K562 (cell line): ENCODE measurements around the gene BANP. TPM values are rescaled to one million over a fixed set of nuclear protein-coding genes. Genes with fewer than 3 reads are reported as not detected.

Experiments
- ATAC-seq: fragments of 200-7000 bp; cut with Tn5 transposase; 3 replicates; pipeline ENCODE4 v1.9.1; 2020; ENCODE audit warnings: moderate library complexity
- BruUV-seq: library from RNA; stranded (reverse); fragments of 400-500 nt; replicated peaks from 2 replicates; lab custom pipeline; 2021; lab: Mats Ljungman, UMichigan
- CTCF ChIA-PET: fragments of 300-600 bp; formaldehyde crosslinking; extraction: SDS; loops from one replicate; lab custom pipeline; 2021; ENCODE audit warnings: low intra/inter-chr PET ratio; lab: Yijun Ruan, JAX
- POLR2A ChIA-PET: fragments of 300-600, 350-650 bp; sonication (Branson Sonifier 250); formaldehyde crosslinking; extraction: SDS; loops from one replicate; lab custom pipeline; 2021; ENCODE audit warnings: antibody characterized with exemption, inconsistent platforms; lab: Yijun Ruan, JAX
- DNase-seq, 4 experiments: peaks; one replicate each; pipeline versions ENCODE4 v3.0.0 to v3.0.0-alpha.2; 2011 to 2018; ENCODE audit warnings: low spot score in 3 of 4, mixed read lengths in 3 of 4; ENCODE audit errors: extremely low read depth in 1 of 4
- FAIRE-seq: peaks from 2 replicates; lab custom pipeline; 2011; peaks lifted over from hg19 to GRCh38; lab: Jason Lieb, UNC
- H2AFZ ChIP-seq: 2 replicates; pipeline ENCODE4 v1.6.0; 2011; ENCODE audit warnings: low read depth, low read length, control low read depth, inconsistent platforms
- H3K27ac ChIP-seq: fragments of 200-600 bp; 3 replicates; pipeline ENCODE4 v1.8.0; 2011; ENCODE audit warnings: low read depth, mild to moderate bottlenecking, control low read depth, inconsistent platforms, low read length, moderate library complexity, mixed read lengths; ENCODE audit errors: extremely low read depth
- H3K27me3 ChIP-seq, 2 experiments: fragments of 300-600 bp in 1 of 2; 2 replicates in 1 of 2; 3 replicates in 1 of 2; pipeline versions ENCODE4 v1.6.0 to v1.8.0; 2011; ENCODE audit warnings: inconsistent platforms in 2 of 2, low read length in 2 of 2, mild to moderate bottlenecking in 1 of 2, mixed read lengths in 1 of 2, moderate library complexity in 1 of 2; ENCODE audit not compliant: control insufficient read depth in 2 of 2, insufficient read depth in 2 of 2
- H3K36me3 ChIP-seq: fragments of 300-600 bp; 3 replicates; pipeline ENCODE4 v1.8.0; 2011; ENCODE audit warnings: mild to moderate bottlenecking, low read length, inconsistent platforms; ENCODE audit not compliant: control insufficient read depth, insufficient read depth
- H3K4me1 ChIP-seq, 2 experiments: fragments of 200-600 bp in 1 of 2; replicated peaks in 1 of 2; 2 replicates in 1 of 2; 3 replicates in 1 of 2; pipeline versions ENCODE4 v1.5.1 to v1.8.0; 2011; ENCODE audit warnings: inconsistent platforms in 2 of 2, low read length in 2 of 2, mild to moderate bottlenecking in 1 of 2, mixed read lengths in 1 of 2, moderate library complexity in 1 of 2; ENCODE audit not compliant: control insufficient read depth in 2 of 2, insufficient read depth in 2 of 2
- H3K4me2 ChIP-seq: 2 replicates; pipeline ENCODE4 v1.6.1; 2011; ENCODE audit warnings: low read length, control low read depth, inconsistent platforms, mixed read lengths; ENCODE audit not compliant: insufficient read depth
- H3K4me3 ChIP-seq: fragments of 200-600 bp; sonication (generic), shearing (Covaris generic); 2 replicates; pipeline ENCODE4 v1.5.1; 2016; ENCODE audit warnings: control low read depth, inconsistent platforms
- H3K79me2 ChIP-seq: fragments of 200-600 bp; 3 replicates; pipeline ENCODE4 v1.8.0; 2011; ENCODE audit warnings: low read length, inconsistent platforms; ENCODE audit not compliant: control insufficient read depth, insufficient read depth
- H3K9ac ChIP-seq, 2 experiments: 2 replicates each; pipeline versions ENCODE4 v1.6.0 to v1.6.1; 2011; ENCODE audit warnings: low read depth in 2 of 2, low read length in 2 of 2, control low read depth in 1 of 2, inconsistent platforms in 1 of 2, mild to moderate bottlenecking in 1 of 2, mixed read lengths in 1 of 2; ENCODE audit not compliant: insufficient read depth in 1 of 2
- H3K9me1 ChIP-seq: one replicate; pipeline ENCODE4 v1.6.0; 2011; ENCODE audit warnings: inconsistent platforms, mild to moderate bottlenecking, low read length, moderate library complexity; ENCODE audit not compliant: control insufficient read depth, insufficient read depth
- H3K9me3 ChIP-seq: replicated peaks from 2 replicates; pipeline ENCODE4 v1.5.1; 2011; ENCODE audit warnings: low read depth, low read length, inconsistent platforms; ENCODE audit not compliant: control insufficient read depth, insufficient read depth
- H4K20me1 ChIP-seq: replicated peaks from 2 replicates; pipeline ENCODE4 v1.6.1; 2011; ENCODE audit warnings: low read length, inconsistent platforms, mixed read lengths; ENCODE audit not compliant: control insufficient read depth, insufficient read depth
- C11orf30 ChIP-seq: fragments of 450-650 bp; IDR thresholded peaks from 2 replicates; pipeline ENCODE4 v1.6.1; 2016; ENCODE audit warnings: low read depth, mild to moderate bottlenecking
- FOSL1 ChIP-seq: fragments of 200-800 bp; sonication (Bioruptor generic); conservative IDR thresholded peaks from 2 replicates; pipeline ENCODE4 v1.6.1; 2016; ENCODE audit warnings: missing genetic modification characterization, missing compliant biosample characterization
- GTF3C2 ChIP-seq: IDR thresholded peaks from 3 replicates; pipeline ENCODE4 v1.6.1; 2011; ENCODE audit warnings: borderline replicate concordance, mild to moderate bottlenecking, moderate library complexity; ENCODE audit not compliant: insufficient read length; ENCODE audit errors: extremely low read depth
- MAFF ChIP-seq: IDR thresholded peaks from 2 replicates; pipeline ENCODE4 v1.6.1; 2012; ENCODE audit warnings: low read length, improper control_type of control experiment
- MAFK ChIP-seq: IDR thresholded peaks from 2 replicates; pipeline ENCODE4 v1.6.1; 2011; ENCODE audit warnings: low read length, improper control_type of control experiment
- NR2C2 ChIP-seq, 2 experiments: fragments of 200-800 bp in 1 of 2; sonication (Bioruptor generic) in 1 of 2; sonication (generic) in 1 of 2; formaldehyde crosslinking in 1 of 2; IDR thresholded peaks; 2 replicates each; pipeline versions ENCODE4 v1.6.1 to v1.8.0; 2016 to 2022; ENCODE audit warnings: mild to moderate bottlenecking in 1 of 2, missing compliant biosample characterization in 1 of 2, missing genetic modification characterization in 1 of 2, missing genetic modification reagents in 1 of 2
- PTRF ChIP-seq: fragments of 450-650 bp; IDR thresholded peaks from 2 replicates; pipeline ENCODE4 v1.6.1; 2016; ENCODE audit warnings: mild to moderate bottlenecking, missing genetic modification characterization, missing compliant biosample characterization
- SREBF2 ChIP-seq: sonication (generic); formaldehyde crosslinking; IDR thresholded peaks from 2 replicates; pipeline ENCODE4 v1.4.0; 2020; ENCODE audit warnings: mild to moderate bottlenecking, missing genetic modification reagents
- ZKSCAN3 ChIP-seq: fragments of 250-450 bp; sonication (Bioruptor Pico); IDR thresholded peaks from 2 replicates; pipeline ENCODE4 v1.4.0; 2020
- WGBS: fragments of 100-300 bp; shearing (Covaris generic); methylation state at CpG from one replicate; pipeline ENCODE4 v1.1.6; 2016; ENCODE audit warnings: low coverage, mixed read lengths; ENCODE audit not compliant: insufficient coverage; ENCODE audit errors: missing lambda C conversion rate; 5-methylcytosine and 5-hydroxymethylcytosine counted together
- in situ Hi-C: fragments of 300-500 bp; cut with MboI; formaldehyde crosslinking; loops from 4 replicates; pipeline ENCODE4 v1.15.0; 2018; ENCODE audit warnings: inconsistent platforms, mixed read lengths
- intact Hi-C: fragments of 100-400 bp; cut with micrococcal nuclease; formaldehyde crosslinking; loops from 2 replicates; pipeline ENCODE4 v1.14.2; 2022
- polyA plus RNA-seq, 8 experiments: library from polyadenylated mRNA; depleted of rRNA in 4 of 8; stranded (reverse) in 5 of 8; unstranded in 3 of 8; fragments of >200 nt; fragmentation: Nextera tagmentation in 2 of 8; fragmentation: Illumina TruSeq in 1 of 8; extraction: Ambion mirVana in 2 of 8; extraction: Trizol in 1 of 8; gene quantifications; 2 replicates each; pipeline versions ENCODE4 v1.2.1 to v1.2.3, GENCODE V29; 2011 to 2014; ENCODE audit warnings: inconsistent platforms in 1 of 8, missing spikeins in 1 of 8
- total RNA-seq, 7 experiments: library from RNA; depleted of rRNA in 6 of 7; stranded (reverse); fragments of >200 nt in 6 of 7; fragmentation: Illumina TruSeq in 2 of 7; extraction: Trizol in 2 of 7; gene quantifications; 2 replicates each; pipeline versions ENCODE4 v1.2.1 to v1.2.3, GENCODE V29; 2011 to 2021; ENCODE audit warnings: low replicate concordance in 1 of 7

The BANP gene
- total and polyA plus RNA-seq, 9 of the 15 experiments (the other 6 are each of a cell fraction or from before 2014, with no cell fraction given) = 4.6 to 22.1 (median 15.6) TPM

GRCh38 chr16:87948735-87949070 lies 2.5 kb upstream of the BANP start:
- peak overlapping the region; percentile 63; the same call in 1 of the 2 replicates for H2AFZ ChIP-seq
- CTCF ChIA-PET = no interaction called here
- ATAC-seq = no peak

More at GRCh38 chr16:87948735-87949070, 2.5 kb upstream of the BANP start:
- no peaks in the 10 kb centered on the region for H3K27me3 ChIP-seq
- no peaks in the 10 kb centered on the region for H3K9me3 ChIP-seq
- no peaks in the 10 kb centered on the region for H3K9me1 ChIP-seq
- H3K4me3 ChIP-seq = no peak overlapping the region
- H3K27ac ChIP-seq = no peak overlapping the region
- H3K79me2 ChIP-seq = peaks cover 22% of the 10 kb centered on the region
- intact Hi-C loops (no loop called here), in situ Hi-C loops (no loop called here)
- FAIRE-seq = no peak
- no TSS peak for BruUV-seq
- peaks cover 17 to 29% of the 10 kb centered on the region in 2 experiments; a peak in 4 of 5 replicates for H3K4me1 ChIP-seq
- H3K9ac ChIP-seq = peak overlapping the region in 1 of 2 experiments; percentile 70; a peak in 1 of 4 replicates
- POLR2A ChIA-PET = interaction anchor here (0.7 kb wide), 1 partner anchor 318 kb away, joined by 3 read pairs; no protein-coding TSS in a partner anchor
- TF ChIP-seq ZKSCAN3 (no peak), SREBF2 (no peak), PTRF (tag) (no peak), NR2C2 (CRISPR knock-in tag; IDR thresholded peaks at IDR 0.05) (no peak), NR2C2 (tag; IDR thresholded peaks at IDR 0.05) (no peak), MAFK (peak; percentile 49; the same call in 1 of the 2 replicates), GTF3C2 (no peak), MAFF (peak; percentile 59; the same call in 1 of the 2 replicates), FOSL1 (no peak), C11orf30 (peak; percentile 79)
- TF ChIP-seq, all 486 proteins: peak for 3
- H3K4me2 ChIP-seq = no peak overlapping the region
- H3K36me3 ChIP-seq = peaks cover 10% of the 10 kb centered on the region; the same call in 2 of the 3 replicates
- no peak for DNase-seq
- no peaks in the 10 kb centered on the region for H4K20me1 ChIP-seq
- 84% methylated on average over 5 of the region's 5 CpGs for WGBS
